HepG2 (cell line): ENCODE data around the gene MYO7A. TPM values are rescaled to one million over a fixed set of nuclear protein-coding genes. Genes with fewer than 3 reads are reported as not detected.

ENCODE experiments used
- PAWR ChIP-seq: sonication (generic); formaldehyde crosslinking; IDR thresholded peaks from 2 replicates; pipeline ENCODE4 v1.4.0; 2020; ENCODE audit warnings: missing genetic modification reagents, mild to moderate bottlenecking, borderline replicate concordance
- RCOR2 ChIP-seq: IDR thresholded peaks from 2 replicates; pipeline ENCODE4 v1.6.1; 2016; ENCODE audit warnings: missing biosample characterization, missing genetic modification reagents
- RELA ChIP-seq: sonication (generic); formaldehyde crosslinking; IDR thresholded peaks from 2 replicates; pipeline ENCODE4 v1.4.0; 2020; ENCODE audit warnings: missing genetic modification reagents
- SRSF1 ChIP-seq: fragments of 200-400 bp; formaldehyde crosslinking; optimal IDR thresholded peaks from 2 replicates; pipeline ENCODE3; 2017; ENCODE audit warnings: mild to moderate bottlenecking, low read depth, low read length, moderate library complexity
- TAF1 ChIP-seq: sonication (generic); formaldehyde crosslinking; IDR thresholded peaks from 2 replicates; pipeline ENCODE4 v1.4.0; 2020; ENCODE audit warnings: missing genetic modification reagents
- TARDBP ChIP-seq: sonication (generic); formaldehyde crosslinking; IDR thresholded peaks from 2 replicates; pipeline ENCODE4 v1.8.0; 2022; ENCODE audit warnings: mild to moderate bottlenecking, missing genetic modification reagents
- WIZ ChIP-seq: sonication (generic); formaldehyde crosslinking; IDR thresholded peaks from 2 replicates; pipeline ENCODE4 v1.5.1; 2020; ENCODE audit warnings: mild to moderate bottlenecking, missing genetic modification reagents
- polyA plus RNA-seq, 8 experiments: library from polyadenylated mRNA; depleted of rRNA in 3 of 8; stranded (reverse) in 7 of 8; unstranded in 1 of 8; fragments of >200 nt; fragmentation: Illumina TruSeq in 4 of 8; extraction: Trizol in 4 of 8; gene quantifications; 2 replicates each; pipeline versions ENCODE4 v1.2.1 to v1.2.3, GENCODE V29; 2011 to 2016; ENCODE audit warnings: low read depth in 4 of 8, missing spikeins in 1 of 8, mixed read lengths in 1 of 8; ENCODE audit not compliant: insufficient read depth in 1 of 8
- total RNA-seq, 5 experiments: library from RNA; depleted of rRNA; stranded (reverse); fragments of >200 nt; fragmentation: Illumina TruSeq; extraction: Trizol; gene quantifications; 2 replicates each; pipeline ENCODE4 v1.2.3, GENCODE V29; 2016; ENCODE audit warnings: low read depth in 1 of 5
- TF ChIP-seq, protein P1 (sequence below): sonication (generic); formaldehyde crosslinking; IDR thresholded peaks from 2 replicates; pipeline ENCODE4 v1.4.0; 2020; ENCODE audit warnings: missing genetic modification reagents, borderline replicate concordance
- TF ChIP-seq, protein P2 (sequence below): sonication (generic); formaldehyde crosslinking; IDR thresholded peaks from 2 replicates; pipeline ENCODE4 v1.4.0; 2020; ENCODE audit warnings: missing genetic modification reagents, mild to moderate bottlenecking, borderline replicate concordance
- TF ChIP-seq, protein P3 (sequence below): sonication (generic); formaldehyde crosslinking; IDR thresholded peaks from 2 replicates; pipeline ENCODE4 v1.8.0; 2022; ENCODE audit warnings: missing genetic modification reagents, mild to moderate bottlenecking, moderate library complexity, borderline replicate concordance
- TF ChIP-seq, protein P4 (sequence below): sonication (generic); formaldehyde crosslinking; IDR thresholded peaks from 2 replicates; pipeline ENCODE4 v1.4.0; 2020; ENCODE audit warnings: mild to moderate bottlenecking, missing genetic modification reagents, borderline replicate concordance
- TF ChIP-seq, protein P5 (sequence below): sonication (generic); formaldehyde crosslinking; conservative IDR thresholded peaks from 2 replicates; pipeline ENCODE4 v1.8.0; 2022; ENCODE audit warnings: mild to moderate bottlenecking, moderate library complexity, missing genetic modification reagents

MYO7A gene
- total and polyA plus RNA-seq, 2 of the 13 experiments (the other 11 are each of a cell fraction or from before 2014, with no cell fraction given), result 7.5 to 10.0 TPM

DNA sequence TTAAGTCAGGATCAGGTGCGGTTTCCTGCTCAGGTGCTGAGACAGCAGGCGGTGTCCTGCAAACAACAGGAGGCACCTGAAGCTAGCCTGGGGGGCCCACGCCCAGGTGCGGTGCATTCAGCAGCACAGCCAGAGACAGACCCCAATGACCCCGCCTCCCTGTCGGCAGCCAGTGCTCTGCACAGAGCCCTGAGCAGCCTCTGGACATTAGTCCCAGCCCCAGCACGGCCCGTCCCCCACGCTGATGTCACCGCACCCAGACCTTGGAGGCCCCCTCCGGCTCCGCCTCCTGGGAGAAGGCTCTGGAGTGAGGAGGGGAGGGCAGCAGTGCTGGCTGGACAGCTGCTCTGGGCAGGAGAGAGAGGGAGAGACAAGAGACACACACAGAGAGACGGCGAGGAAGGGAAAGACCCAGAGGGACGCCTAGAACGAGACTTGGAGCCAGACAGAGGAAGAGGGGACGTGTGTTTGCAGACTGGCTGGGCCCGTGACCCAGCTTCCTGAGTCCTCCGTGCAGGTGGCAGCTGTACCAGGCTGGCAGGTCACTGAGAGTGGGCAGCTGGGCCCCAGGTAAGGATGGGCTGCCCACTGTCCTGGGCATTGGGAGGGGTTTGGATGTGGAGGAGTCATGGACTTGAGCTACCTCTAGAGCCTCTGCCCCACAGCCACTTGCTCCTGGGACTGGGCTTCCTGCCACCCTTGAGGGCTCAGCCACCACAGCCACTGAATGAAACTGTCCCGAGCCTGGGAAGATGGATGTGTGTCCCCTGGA, at the start of gene MYO7A (continued):
- TF ChIP-seq, protein P1, sequence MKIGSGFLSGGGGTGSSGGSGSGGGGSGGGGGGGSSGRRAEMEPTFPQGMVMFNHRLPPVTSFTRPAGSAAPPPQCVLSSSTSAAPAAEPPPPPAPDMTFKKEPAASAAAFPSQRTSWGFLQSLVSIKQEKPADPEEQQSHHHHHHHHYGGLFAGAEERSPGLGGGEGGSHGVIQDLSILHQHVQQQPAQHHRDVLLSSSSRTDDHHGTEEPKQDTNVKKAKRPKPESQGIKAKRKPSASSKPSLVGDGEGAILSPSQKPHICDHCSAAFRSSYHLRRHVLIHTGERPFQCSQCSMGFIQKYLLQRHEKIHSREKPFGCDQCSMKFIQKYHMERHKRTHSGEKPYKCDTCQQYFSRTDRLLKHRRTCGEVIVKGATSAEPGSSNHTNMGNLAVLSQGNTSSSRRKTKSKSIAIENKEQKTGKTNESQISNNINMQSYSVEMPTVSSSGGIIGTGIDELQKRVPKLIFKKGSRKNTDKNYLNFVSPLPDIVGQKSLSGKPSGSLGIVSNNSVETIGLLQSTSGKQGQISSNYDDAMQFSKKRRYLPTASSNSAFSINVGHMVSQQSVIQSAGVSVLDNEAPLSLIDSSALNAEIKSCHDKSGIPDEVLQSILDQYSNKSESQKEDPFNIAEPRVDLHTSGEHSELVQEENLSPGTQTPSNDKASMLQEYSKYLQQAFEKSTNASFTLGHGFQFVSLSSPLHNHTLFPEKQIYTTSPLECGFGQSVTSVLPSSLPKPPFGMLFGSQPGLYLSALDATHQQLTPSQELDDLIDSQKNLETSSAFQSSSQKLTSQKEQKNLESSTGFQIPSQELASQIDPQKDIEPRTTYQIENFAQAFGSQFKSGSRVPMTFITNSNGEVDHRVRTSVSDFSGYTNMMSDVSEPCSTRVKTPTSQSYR (CRISPR knock-in tag), result peak; percentile 68
- TF ChIP-seq, protein P2, sequence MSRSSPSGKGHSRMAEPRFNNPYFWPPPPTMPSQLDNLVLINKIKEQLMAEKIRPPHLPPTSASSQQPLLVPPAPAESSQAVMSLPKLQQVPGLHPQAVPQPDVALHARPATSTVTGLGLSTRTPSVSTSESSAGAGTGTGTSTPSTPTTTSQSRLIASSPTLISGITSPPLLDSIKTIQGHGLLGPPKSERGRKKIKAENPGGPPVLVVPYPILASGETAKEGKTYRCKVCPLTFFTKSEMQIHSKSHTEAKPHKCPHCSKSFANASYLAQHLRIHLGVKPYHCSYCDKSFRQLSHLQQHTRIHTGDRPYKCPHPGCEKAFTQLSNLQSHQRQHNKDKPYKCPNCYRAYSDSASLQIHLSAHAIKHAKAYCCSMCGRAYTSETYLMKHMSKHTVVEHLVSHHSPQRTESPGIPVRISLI (CRISPR knock-in tag), result no peak
- TF ChIP-seq RELA (CRISPR knock-in tag) (no peak), PAWR (no peak), TAF1 (peak; percentile 62; the same call in 1 of the 2 replicates), SRSF1 (peak; percentile 66), WIZ (CRISPR knock-in tag) (peak; percentile 25; the same call in 1 of the 2 replicates), RCOR2 (0 out of 2 replicates have a peak, but pooled peaks have one; percentile 26), TARDBP (CRISPR knock-in tag) (peak; percentile 65; the same call in 1 of the 2 replicates)
- TF ChIP-seq, protein P3, sequence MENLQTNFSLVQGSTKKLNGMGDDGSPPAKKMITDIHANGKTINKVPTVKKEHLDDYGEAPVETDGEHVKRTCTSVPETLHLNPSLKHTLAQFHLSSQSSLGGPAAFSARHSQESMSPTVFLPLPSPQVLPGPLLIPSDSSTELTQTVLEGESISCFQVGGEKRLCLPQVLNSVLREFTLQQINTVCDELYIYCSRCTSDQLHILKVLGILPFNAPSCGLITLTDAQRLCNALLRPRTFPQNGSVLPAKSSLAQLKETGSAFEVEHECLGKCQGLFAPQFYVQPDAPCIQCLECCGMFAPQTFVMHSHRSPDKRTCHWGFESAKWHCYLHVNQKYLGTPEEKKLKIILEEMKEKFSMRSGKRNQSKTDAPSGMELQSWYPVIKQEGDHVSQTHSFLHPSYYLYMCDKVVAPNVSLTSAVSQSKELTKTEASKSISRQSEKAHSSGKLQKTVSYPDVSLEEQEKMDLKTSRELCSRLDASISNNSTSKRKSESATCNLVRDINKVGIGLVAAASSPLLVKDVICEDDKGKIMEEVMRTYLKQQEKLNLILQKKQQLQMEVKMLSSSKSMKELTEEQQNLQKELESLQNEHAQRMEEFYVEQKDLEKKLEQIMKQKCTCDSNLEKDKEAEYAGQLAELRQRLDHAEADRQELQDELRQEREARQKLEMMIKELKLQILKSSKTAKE (CRISPR knock-in tag), result peak; percentile 54; the same call in 1 of the 2 replicates
- TF ChIP-seq, protein P4, sequence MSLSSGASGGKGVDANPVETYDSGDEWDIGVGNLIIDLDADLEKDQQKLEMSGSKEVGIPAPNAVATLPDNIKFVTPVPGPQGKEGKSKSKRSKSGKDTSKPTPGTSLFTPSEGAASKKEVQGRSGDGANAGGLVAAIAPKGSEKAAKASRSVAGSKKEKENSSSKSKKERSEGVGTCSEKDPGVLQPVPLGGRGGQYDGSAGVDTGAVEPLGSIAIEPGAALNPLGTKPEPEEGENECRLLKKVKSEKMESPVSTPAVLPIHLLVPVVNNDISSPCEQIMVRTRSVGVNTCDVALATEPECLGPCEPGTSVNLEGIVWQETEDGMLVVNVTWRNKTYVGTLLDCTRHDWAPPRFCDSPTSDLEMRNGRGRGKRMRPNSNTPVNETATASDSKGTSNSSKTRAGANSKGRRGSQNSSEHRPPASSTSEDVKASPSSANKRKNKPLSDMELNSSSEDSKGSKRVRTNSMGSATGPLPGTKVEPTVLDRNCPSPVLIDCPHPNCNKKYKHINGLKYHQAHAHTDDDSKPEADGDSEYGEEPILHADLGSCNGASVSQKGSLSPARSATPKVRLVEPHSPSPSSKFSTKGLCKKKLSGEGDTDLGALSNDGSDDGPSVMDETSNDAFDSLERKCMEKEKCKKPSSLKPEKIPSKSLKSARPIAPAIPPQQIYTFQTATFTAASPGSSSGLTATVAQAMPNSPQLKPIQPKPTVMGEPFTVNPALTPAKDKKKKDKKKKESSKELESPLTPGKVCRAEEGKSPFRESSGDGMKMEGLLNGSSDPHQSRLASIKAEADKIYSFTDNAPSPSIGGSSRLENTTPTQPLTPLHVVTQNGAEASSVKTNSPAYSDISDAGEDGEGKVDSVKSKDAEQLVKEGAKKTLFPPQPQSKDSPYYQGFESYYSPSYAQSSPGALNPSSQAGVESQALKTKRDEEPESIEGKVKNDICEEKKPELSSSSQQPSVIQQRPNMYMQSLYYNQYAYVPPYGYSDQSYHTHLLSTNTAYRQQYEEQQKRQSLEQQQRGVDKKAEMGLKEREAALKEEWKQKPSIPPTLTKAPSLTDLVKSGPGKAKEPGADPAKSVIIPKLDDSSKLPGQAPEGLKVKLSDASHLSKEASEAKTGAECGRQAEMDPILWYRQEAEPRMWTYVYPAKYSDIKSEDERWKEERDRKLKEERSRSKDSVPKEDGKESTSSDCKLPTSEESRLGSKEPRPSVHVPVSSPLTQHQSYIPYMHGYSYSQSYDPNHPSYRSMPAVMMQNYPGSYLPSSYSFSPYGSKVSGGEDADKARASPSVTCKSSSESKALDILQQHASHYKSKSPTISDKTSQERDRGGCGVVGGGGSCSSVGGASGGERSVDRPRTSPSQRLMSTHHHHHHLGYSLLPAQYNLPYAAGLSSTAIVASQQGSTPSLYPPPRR (CRISPR knock-in tag), result peak; percentile 15; the same call in 1 of the 2 replicates
- TF ChIP-seq, protein P5, sequence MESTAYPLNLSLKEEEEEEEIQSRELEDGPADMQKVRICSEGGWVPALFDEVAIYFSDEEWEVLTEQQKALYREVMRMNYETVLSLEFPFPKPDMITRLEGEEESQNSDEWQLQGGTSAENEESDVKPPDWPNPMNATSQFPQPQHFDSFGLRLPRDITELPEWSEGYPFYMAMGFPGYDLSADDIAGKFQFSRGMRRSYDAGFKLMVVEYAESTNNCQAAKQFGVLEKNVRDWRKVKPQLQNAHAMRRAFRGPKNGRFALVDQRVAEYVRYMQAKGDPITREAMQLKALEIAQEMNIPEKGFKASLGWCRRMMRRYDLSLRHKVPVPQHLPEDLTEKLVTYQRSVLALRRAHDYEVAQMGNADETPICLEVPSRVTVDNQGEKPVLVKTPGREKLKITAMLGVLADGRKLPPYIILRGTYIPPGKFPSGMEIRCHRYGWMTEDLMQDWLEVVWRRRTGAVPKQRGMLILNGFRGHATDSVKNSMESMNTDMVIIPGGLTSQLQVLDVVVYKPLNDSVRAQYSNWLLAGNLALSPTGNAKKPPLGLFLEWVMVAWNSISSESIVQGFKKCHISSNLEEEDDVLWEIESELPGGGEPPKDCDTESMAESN (CRISPR knock-in tag), result peak; percentile 49; the same call in 1 of the 2 replicates
